ENCODE data around the gene APLP2.
A peak's percentile ranks its signal among the peaks of the same experiment; 100 is the strongest.
"Not testable (repeated sequence)": the region's sequence is repeated elsewhere in the genome, so short reads cannot be mapped to it uniquely, and the experiment has no call there.

Gene APLP2

DNA sequence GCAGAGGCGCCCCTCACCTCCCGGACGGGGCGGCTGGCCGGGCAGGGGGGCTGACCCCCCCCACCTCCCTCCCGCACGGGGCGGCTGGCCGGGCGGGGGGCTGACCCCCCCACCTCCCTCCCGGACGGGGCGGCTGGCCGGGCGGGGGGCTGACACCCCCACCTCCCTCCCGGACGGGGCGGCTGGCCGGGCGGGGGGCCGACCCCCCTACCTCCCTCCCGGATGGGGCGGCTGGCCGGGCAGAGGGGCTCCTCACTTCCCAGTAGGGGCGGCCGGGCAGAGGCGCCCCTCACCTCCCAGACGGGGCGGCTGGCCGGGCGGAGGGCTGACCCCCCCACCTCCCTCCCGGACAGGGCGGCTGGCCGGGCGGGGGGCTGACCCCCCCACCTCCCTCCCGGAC, 21.5 kb downstream of the APLP2 start:
- not testable (repeated sequence) for DNase-seq (ENCODE audit: low spot score)

DNA sequence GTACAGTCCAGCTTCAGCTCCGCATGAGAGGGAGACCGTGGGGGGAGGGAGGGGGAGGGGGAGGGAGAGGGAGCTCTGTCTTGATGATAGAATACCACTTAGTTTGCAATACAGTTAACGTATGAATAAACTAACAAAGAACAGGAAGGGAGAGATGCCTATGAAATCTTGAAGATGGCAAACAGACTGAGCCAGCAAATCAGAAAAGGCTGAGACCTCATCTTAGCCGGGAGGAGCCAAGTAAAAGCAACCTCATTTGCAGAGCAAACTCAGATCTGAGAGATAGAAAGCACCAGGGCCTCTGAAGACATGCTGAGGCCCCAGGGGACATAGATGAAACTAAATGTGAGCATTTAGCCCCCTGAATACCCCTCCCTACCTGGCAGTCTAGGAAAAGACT, 23.0 kb downstream of the APLP2 start:
- no peak for DNase-seq (ENCODE audit: low spot score)

DNA sequence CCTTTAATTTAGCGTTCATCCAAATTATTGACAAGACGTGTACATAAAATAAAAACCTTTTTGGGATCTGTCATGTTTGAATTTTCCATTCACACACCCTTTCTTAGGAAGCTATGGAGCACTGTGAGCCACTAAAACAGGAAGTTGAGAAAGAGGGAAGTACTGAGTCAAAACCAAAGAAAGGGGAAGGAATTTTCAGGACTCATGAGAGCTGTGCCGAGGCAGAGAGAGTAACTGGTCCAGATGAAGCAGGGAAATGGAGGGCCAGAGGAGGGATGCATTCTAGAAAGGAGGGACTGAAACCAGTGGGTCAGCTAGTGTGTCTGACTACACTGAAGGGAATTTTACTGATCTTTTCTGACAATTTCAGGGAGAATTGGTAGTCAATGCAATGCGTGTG, 24.9 kb downstream of the APLP2 start:
- no peak for DNase-seq (ENCODE audit: low spot score)

DNA sequence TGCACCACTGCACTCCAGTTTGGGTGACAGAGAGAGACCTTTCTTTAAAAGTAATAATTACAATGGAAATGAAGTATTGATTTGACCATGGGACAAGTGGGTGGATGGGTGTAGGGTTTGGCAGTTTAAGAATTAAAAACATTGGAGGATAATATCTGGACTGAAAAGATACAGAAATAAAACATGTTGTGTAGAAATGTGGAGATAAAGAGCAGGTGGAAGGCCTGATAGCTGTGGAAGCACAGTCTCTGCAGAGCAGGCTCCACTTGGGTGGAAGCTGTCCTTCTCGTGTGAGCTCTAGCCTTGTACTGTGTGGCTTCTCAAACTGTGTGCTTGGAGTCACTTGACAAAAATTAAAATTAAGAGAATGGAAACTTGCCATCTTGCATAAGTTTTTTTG, 25.6 kb downstream of the APLP2 start:
- no peak for DNase-seq (ENCODE audit: low spot score)

DNA sequence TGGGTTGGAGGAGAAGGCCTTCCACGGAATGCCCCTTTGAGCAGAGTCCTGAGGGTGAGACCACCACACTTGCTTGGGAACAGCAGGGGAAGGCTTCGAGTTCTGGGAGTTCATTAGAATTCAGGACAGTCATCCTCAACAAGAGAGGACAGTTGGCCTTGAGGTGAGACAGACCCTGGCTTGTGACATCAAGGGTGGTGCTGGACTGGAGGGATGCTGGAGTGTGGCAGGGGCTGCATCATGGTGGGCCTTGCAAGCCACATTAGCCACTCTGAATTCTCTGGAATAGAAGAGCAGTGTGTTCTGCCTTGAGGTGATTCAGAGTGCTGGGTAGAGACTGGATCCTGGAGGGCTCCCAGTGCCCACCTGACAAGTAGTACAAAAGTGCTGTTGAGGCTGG, 26.3 kb downstream of the APLP2 start:
- no peak for DNase-seq (ENCODE audit: low spot score)

DNA sequence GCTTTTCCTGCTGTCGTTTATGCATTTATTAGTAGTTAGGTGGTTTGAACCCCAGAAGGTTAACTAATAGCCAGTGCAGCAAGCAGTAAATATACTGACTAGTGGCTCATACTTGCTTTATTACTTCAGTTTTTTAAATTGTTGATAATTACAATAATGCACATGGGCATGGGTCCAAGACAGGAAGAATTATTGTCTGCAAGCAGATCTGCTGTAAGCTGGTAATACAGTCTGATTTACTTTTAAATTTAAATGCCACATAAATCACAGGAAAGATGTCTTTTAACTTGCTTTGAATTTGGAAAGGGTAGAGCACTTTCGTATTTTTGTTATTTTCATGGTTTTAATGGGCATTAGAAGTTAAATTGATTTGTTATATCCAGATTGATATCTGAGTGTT, 27.1 kb downstream of the APLP2 start:
- DNase-seq (ENCODE audit: low spot score) = no peak

DNA sequence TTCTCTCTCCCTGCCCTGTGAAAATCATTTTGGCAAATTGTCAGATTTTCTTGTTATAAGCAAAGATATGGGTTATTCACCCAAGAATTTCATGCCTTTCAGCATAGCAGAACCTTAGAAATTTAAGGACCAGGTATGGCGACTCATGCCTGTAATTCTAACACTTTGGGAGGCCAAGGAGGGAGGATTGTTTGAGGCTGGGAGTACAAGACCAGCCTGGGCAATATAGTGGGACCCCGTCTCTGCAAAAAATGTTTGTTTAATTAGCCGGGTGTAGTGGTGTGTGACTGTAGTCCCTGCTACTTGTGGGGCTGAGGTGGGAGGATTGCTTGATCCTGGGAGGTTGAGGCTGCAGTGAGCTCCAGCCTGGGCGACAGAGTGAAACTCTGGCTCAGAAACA, 27.6 kb downstream of the APLP2 start:
- no peak for DNase-seq (ENCODE audit: low spot score)

DNA sequence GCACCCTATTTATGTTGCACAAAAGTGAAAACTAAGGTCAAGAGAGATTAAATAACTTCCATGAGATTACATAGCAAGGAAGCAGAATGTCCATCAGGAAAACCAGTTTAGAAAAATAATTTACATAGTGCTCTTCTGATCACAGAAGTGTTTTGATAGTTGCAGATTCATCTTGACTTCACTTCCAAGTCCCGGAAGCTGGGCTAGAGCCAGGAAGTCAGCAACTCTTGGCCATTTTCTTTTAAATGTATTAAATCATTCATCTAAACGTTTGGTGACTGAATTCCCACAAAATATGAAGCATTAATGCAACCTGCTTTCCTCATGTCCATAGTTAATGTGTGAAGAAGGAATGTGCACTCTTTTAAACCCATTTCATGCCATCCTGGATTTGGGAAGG, 29.7 kb downstream of the APLP2 start:
- DNase-seq (ENCODE audit: low spot score) = no peak

DNA sequence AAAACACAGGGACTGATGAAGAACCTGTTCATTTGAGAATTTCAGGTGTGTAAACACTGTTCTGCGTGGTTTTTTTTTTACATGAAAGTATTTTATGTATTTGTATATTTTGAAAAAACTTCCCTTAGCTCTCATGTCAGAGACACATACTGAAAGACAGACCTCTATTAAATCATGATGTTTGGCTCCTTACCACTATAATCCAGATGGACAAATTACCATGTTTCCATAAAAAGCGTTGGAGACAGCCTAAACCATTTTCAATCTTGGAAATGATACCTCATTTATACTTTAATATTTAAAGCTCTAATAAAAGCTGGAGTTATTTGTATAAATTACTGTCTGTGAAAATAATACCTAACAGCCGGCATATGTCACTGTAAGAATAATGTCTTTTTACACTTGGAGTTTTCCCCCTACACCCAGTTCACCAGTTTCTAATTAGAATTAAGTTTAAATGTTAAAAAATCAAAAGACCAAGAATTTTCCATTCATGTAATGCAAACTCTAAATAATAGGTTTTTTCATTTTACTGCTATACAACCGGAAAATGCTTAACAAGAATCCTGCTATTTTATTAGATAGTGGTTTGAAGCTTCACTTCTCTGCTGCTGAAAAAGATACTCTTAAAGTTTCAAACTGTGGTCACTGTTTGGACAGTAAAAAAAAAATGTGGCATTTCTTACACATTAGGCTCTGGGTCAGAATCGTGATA, 30.8 kb downstream of the APLP2 start:
- DNase-seq (ENCODE audit: low spot score) = no peak

DNA sequence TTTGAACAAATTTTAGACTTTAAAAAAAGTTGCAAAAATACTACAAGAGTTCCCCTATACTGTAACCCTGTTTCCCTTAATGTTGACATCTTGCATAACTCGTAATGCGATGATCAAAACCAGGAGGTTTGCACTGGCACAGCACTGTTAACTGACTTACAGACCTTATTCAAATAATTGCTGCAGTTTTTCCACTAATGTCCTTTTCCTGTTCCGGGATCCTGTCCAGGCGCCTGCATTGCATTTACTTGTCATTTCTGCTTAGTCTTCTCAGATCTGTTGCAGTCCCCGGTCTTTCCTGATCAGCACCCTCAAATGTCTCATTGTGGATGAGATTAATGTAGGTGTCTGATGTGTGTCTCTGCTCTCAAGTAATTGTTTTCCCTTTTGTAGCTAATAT, 32.0 kb downstream of the APLP2 start:
- DNase-seq (ENCODE audit: low spot score) = no peak

DNA sequence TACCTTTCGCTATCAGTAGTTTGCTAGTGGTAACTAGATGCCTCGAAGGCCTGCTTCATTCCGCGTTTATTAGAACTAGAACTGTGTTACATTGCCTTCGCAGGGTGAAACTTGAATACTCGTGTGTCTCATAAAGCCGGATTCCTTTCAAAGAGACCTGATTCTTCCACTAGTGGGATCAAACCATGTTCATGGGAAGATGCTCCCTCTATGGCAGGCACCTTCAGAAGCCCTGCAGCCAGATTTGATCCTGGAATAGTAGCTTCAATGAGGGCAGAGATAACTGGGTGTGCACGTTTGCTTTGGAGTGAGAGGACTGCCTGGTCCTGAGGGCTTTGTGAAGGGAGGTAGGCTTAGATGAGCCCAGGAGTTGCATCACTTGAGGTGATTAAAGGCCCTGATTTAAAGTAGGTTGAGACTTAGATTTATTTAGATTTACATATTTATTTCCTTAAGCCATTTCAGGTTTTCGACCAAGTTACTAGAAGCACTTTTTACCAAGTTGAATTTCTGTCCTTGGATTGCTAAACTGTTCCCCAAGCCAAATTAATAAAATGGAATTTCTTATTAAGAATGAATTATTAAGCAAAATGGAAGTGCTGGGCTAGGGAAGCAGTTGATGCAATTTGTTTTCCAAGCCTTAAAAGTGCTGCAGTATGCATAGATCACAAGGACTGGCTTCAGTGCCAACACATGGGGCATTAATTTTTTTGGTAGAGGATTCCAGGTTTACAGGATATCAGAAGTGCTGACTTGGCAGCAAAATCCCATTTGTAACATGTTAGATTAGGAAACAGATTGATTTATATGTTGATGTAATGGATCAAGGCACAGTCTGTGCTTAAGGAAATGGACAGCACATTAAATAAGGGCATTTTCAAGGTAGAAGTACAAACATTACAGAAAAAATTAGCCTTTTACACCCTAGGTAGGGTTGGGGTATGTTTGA, 32.9 kb downstream of the APLP2 start:
- DNase-seq (ENCODE audit: low spot score) = no peak

DNA sequence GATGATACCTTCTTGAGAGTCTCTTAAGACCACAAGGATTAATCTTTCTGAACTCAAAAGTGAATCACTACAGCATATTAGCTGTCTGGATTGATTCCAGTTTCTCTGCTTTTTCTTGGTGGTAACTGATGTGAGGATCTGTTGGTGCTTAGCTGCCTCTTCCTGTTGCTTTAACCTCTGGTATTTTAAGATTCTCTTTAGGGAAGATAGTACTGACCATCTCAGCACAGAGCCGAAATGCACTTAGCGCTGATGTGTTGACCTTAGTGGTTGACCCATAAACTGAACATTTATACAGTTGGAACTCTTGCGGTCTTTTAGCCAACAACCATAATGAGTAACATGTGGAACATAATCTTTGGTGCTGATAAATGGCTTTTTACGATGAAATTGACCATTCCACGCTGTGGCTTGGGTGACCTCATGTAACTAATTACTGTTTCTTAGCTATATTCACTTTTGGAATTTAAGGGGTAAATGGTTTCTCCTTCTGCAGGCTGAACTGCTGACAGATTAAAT, 33.7 kb downstream of the APLP2 start:
- DNase-seq (ENCODE audit: low spot score) = peak; percentile 78

DNA sequence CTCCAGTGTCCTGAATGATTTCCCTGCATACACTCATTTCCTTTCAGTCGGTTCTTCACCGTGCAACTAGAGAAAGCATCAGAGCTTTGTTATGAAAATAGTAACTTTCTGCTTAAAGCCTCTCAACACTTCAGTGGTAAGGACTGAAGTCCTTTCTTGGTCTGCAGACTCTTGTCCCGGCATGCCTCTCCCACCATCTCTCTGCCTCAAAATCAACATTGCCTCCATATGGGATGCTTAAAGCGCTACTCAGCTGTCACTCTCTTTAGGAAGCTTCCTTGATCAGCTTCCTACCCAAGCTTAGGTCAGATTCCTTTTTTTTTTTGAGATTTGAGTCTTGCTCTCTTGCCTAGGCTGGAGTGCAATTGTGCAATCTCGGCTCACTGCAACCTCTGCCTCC, 36.7 kb downstream of the APLP2 start:
- DNase-seq (ENCODE audit: low spot score) = no peak

DNA sequence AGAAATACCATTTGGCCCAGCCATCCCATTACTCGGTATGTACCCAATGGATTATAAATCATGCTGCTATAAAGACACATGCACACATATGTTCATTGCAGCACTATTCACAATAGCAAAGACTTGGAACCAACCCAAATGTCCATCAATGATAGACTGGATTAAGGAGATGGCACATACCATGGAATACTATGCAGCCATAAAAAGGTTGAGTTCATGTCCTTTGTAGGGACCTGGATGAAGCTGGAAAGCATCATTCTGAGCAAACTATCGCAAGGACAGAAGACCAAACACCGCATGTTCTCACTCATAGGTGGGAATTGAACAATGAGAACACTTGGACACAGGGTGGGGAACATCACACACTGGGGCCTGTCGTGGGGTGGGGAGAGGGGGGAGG, 39.0 kb downstream of the APLP2 start:
- not testable (repeated sequence) for DNase-seq (ENCODE audit: low spot score)

DNA sequence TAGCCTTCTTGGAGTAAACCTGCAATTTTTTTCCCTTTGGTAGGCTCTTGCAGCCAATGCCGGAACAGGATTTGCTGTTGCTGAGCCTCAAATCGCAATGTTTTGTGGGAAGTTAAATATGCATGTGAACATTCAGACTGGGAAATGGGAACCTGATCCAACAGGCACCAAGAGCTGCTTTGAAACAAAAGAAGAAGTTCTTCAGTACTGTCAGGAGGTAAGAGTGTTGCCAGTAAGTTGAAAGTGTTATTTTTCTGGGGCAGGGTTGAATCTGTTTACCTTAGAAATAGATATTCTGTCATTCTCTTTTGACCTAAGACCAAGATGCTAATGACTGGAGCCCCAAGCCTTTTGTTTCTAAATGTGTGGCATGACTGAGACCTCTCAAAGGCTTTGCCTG, 39.7 kb downstream of the APLP2 start:
- DNase-seq (ENCODE audit: low spot score) = no peak

DNA sequence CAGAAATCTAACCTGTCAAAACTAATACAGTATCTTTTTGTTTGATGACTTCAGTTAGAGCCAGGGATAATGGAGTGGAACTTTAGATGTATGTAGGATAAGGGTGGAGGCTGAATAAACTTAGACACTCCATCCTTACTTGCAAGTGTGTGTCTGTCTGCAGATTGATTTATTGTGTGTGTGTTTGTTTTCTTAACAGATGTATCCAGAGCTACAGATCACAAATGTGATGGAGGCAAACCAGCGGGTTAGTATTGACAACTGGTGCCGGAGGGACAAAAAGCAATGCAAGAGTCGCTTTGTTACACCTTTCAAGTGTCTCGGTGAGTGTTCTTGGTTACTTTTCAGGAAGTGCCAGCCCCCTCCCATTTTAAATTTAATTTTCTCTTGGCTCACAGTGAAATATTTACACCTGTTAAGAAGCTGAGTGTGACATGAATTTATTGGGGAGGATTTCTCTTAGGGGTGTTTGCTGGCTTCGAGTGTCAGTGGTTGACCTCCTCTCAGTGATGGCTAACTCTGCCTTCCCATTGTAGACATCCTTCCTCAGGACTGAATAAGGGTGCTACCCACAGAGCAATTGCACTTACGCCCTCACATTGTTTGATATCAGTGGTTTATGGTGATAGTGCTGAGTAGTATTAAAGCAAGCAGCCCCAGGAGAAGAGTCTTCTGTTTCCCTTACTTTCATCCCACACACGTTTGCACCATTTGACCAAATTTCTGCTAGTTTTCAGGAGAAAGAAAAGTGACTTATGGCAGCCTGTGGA, 40.8 kb downstream of the APLP2 start:
- no peak for DNase-seq (ENCODE audit: low spot score)

DNA sequence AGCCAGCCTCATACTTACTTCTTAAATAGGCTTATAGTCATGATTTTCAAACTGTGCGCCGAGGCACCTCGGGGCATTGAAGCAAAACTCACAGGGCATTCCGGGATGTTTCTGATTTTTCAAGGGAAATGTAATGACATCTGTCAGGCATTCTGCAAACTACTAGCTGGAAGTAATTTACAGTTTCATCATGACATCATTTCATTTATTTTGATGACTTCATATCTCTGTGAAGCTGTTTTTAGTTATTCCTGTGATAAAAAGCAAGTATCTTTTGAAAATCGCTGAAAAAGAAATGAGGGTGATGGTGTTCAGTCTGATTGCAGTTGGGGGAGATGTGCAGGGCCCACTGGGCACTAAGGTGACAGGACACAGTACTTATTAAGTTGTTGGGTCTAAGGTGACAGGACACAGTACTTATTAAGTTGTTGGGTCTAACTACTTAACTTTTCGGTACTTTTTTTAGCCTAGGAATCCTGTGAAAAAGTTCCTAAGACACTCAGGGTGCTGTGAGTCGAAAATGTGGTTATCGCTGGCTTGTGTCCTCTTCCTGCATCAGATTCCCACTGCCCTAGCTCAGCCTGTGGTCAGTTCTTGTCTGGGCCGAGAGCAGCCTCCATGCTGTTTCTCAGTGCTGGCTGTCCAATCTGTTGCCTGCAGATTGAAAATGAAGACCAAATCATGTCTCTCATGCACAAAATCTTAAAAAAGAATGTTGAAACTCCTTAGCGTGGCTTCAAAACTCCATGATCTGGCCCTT, 42.6 kb downstream of the APLP2 start:
- no peak for DNase-seq (ENCODE audit: low spot score)

DNA sequence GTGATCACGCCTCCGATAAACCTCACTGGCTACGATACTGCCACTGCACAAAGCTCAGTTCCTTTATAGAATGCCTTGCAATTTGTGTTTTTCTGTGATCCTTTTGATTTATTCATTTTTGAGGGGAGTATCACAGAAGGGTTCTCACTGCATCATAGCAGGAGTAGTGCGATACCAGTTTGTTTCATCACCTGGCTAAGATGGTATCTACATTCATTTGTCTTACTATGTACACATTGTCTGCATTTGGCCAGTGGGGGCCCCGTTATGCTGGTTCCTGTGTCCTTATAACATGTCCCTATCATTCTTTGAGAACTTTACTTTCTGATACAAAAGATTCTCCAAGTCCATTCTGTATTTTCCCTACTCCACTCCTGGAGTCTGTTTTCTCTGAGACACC, 44.6 kb downstream of the APLP2 start:
- no peak for DNase-seq (ENCODE audit: low spot score)

DNA sequence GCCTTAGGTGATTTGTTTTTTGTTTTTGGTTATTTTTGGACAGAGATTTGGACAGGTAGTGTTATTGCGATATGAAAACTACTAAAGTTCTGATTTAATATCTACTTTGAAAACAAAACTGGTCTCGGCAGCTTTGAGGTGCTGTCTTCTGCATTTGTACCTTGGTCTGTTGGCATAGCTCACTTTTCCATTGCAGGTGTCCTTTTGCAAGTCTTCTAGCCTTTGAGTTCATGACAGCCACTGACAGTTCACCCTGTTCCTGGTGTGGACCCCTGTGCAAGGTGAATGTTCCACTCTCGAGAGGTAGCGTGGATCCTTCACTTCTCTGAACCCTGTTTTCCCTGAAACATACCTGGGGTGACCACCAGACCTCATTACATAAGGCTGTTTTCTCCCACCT, 45.0 kb downstream of the APLP2 start:
- DNase-seq (ENCODE audit: low spot score) = no peak

DNA sequence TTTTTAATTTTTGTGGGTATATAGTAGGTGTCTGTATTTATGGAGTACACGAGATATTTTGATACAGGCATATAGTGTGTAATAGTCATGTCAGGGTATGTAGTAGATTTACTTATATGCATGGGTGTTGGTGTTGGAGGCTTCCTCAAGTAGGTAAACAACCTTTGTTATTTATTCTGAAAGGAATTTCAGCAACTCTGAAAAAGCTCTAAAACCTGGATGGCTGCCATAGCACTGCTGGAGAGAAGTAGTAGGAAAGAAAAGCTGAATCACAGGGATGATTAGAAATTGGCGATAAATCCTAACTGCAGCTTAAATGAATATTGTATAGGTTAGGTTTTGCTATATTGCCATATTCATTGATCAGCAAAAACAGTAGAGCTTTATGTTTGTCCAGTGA, 45.5 kb downstream of the APLP2 start:
- DNase-seq (ENCODE audit: low spot score) = peak; percentile 34

DNA sequence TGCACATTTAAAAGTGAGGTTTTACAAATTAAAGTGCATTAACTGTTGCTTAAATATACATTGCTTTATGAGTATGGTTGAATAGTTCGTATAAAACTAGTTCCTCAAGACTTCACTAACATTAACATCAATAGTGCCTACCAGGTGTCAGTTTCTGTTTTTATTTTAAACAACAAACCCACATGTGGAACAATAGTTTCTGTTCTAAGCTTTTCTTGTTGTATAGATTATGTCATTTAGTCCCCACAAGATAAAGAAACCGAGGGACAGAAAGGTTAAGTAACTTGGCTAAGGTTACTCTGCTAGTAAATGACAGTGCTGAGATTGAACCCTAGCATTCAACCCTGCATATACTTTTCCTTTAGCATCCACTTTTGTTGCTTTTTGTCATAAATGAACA, 48.5 kb downstream of the APLP2 start:
- DNase-seq (ENCODE audit: low spot score) = no peak

All from AG08396 (cell line).